Activated CD8-positive, alpha-beta memory T cell treated with anti-CD3 and anti-CD28 coated beads, Interleukin-2, amount 50 U/mL, for 4 hours (primary cell): ENCODE data around the gene ANXA6.
"Not testable (repeated sequence)": the region's sequence is repeated elsewhere in the genome, so short reads cannot be mapped to it uniquely, and the experiment has no call there.

Experiments
- DNase-seq: peaks from one replicate; pipeline ENCODE4 v3.0.0-alpha.2; 2020

The ANXA6 gene

GRCh38 chr5:151179489-151179840 lies 21.9 kb upstream of the ANXA6 start:
- DNase-seq: no peak

- DNase-seq: no peak
These were observed 21.4 kb upstream of the ANXA6 start for GRCh38 chr5:151178777-151179488.

GRCh38 chr5:151178372-151178771 lies 20.8 kb upstream of the ANXA6 start:
- DNase-seq: no peak

GRCh38 chr5:151176268-151176667 lies 18.7 kb upstream of the ANXA6 start:
- DNase-seq: not testable (repeated sequence)

- DNase-seq: no peak
These were observed 17.1 kb upstream of the ANXA6 start for GRCh38 chr5:151174612-151175101.

GRCh38 chr5:151173711-151174611 lies 16.4 kb upstream of the ANXA6 start:
- DNase-seq: no peak

GRCh38 chr5:151171529-151171928 lies 13.9 kb upstream of the ANXA6 start:
- no peak for DNase-seq

- DNase-seq: no peak
These were observed 11.2 kb upstream of the ANXA6 start for GRCh38 chr5:151168602-151169344.

GRCh38 chr5:151167022-151167421 lies 9.4 kb upstream of the ANXA6 start:
- DNase-seq: no peak

GRCh38 chr5:151164687-151165392 lies 7.3 kb upstream of the ANXA6 start:
- DNase-seq: peak; percentile 84

GRCh38 chr5:151162776-151163175 lies 5.2 kb upstream of the ANXA6 start:
- no peak for DNase-seq

- no peak for DNase-seq
These were observed 2.2 kb upstream of the ANXA6 start for GRCh38 chr5:151159649-151160373.

GRCh38 chr5:151158287-151158661 lies 695 bp upstream of the ANXA6 start:
- DNase-seq: no peak

GRCh38 chr5:151156507-151157420 lies 815 bp downstream of the ANXA6 start:
- no peak for DNase-seq

GRCh38 chr5:151155775-151156506 lies 1.6 kb downstream of the ANXA6 start:
- DNase-seq: no peak

- peak; percentile 44 for DNase-seq
These were observed 2.4 kb downstream of the ANXA6 start for GRCh38 chr5:151154931-151155774.

GRCh38 chr5:151153766-151154272 lies 3.8 kb downstream of the ANXA6 start:
- DNase-seq: no peak

GRCh38 chr5:151153300-151153699 lies 4.3 kb downstream of the ANXA6 start:
- DNase-seq: no peak

GRCh38 chr5:151151793-151152192 lies 5.8 kb downstream of the ANXA6 start:
- no peak for DNase-seq
